Stomach smooth muscle (tissue), 2 donors: ENCODE data around the gene MARVELD2.

Experiments
- H3K27ac ChIP-seq: one replicate; pipeline ENCODE4 v1.7.0; 2013; ENCODE audit warnings: mild to moderate bottlenecking, low read length, inconsistent platforms
- H3K27me3 ChIP-seq, 2 donors: one replicate each; pipeline ENCODE4 v1.7.0; 2013; ENCODE audit warnings: low read length in 2 of 2; ENCODE audit not compliant: insufficient read depth in 2 of 2, control insufficient read depth in 1 of 2
- H3K36me3 ChIP-seq, 2 donors: one replicate each; pipeline ENCODE4 v1.7.0; 2013; ENCODE audit warnings: low read length in 2 of 2; ENCODE audit not compliant: control insufficient read depth in 2 of 2, insufficient read depth in 2 of 2
- H3K4me1 ChIP-seq: one replicate; pipeline ENCODE4 v1.7.0; 2013; ENCODE audit warnings: low read length; ENCODE audit not compliant: control insufficient read depth, insufficient read depth
- H3K4me3 ChIP-seq, 2 donors: one replicate each; pipeline ENCODE4 v1.7.0; 2013; ENCODE audit warnings: low read length in 2 of 2
- H3K9ac ChIP-seq, 2 donors: one replicate each; pipeline ENCODE4 v1.7.0; 2013; ENCODE audit warnings: low read length in 2 of 2, mild to moderate bottlenecking in 1 of 2
- H3K9me3 ChIP-seq, 2 donors: one replicate each; pipeline ENCODE4 v1.7.0; 2013; ENCODE audit warnings: low read length in 2 of 2; ENCODE audit not compliant: control insufficient read depth in 2 of 2
- donor health status: healthy.
- donor health status: Pancreatic carcinoma.

Gene MARVELD2

GRCh38 chr5:69493396-69494133, 78.6 kb downstream of the MARVELD2 start:
- peaks cover 21 to 40% of the 10 kb centered on the region in 2 donors for H3K27me3 ChIP-seq
- H3K4me3 ChIP-seq: peak overlapping the region; percentile 71 to 73
- H3K9me3 ChIP-seq: no peaks in the 10 kb centered on the region
- peaks cover 17% of the 10 kb centered on the region for H3K4me1 ChIP-seq
- H3K9ac ChIP-seq: peak overlapping the region in 1 of 2 donors; percentile 42
- no peaks in the 10 kb centered on the region for H3K36me3 ChIP-seq
- no peak overlapping the region for H3K27ac ChIP-seq
